Stimulated activated CD8-positive, alpha-beta memory T cell treated with anti-CD3 and anti-CD28 coated beads, Interleukin-15, amount 100 ng/mL, for 1 hour (primary cell): Measurements from ENCODE around the gene SLC12A1.

Source experiments
- DNase-seq: peaks from one replicate; pipeline ENCODE4 v3.0.0-alpha.2; 2020; ENCODE audit warnings: low read depth

SLC12A1 gene

GRCh38 chr15:48242535-48242934 is 36.4 kb downstream of the SLC12A1 start:
- no peak for DNase-seq

DNA sequence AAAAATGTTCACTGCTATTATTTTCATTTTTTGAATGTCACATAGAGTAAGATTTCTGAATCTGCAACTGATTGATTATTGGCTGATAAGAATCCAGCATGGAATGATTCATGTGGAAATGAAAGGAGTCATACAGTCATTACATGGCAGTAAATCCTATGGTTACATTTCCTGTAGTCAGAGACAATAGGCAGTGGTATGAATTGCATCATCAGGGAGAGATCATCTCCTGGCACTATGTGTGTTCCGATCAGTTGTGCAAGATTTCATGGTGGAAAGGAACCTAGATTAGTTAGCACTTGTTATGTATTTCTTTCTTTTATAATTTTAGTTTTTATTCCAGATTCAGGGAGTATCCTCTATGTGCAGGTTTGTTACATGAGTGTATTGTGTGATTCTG is 38.8 kb downstream of the SLC12A1 start:
- DNase-seq = no peak

DNA sequence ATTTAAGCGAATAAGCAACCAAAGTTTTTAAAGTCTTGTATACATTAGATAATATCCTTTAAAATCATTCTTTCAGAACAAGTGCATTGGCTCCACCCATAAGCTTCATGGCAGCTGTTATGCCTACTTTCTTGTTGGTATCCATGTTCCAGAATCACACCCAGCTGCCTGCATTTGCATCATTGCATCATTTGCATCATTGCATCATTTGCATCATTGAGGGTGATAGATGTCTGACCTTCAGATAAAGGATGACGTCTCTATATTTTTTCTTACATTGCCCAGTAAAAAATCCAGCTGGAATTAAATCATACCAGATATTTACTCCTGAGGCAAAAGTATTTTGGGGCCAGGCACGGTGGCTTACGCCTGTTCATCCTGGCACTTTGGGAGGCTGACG is 42.3 kb downstream of the SLC12A1 start:
- no peak for DNase-seq

- no peak for DNase-seq
Observed at GRCh38 chr15:48250640-48251076, 44.6 kb downstream of the SLC12A1 start.

DNA sequence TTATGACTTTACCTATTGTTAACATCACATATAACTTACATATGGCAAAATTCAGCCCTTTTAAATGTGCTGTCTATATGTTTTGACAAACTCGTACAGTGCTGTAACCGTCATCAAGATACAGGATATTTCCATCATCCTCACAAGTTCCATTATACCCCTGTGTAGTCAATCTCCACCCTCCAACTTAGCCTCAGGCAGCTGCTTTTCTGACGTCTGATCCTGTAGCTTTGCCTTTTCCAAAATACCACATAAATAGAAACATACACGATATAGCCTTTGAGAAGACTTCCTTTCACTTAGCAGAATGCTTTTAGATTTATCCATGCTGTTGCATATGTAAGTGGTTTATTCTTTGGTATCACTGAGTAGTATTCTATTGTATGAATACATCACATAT is 47.1 kb downstream of the SLC12A1 start:
- DNase-seq = no peak

DNA sequence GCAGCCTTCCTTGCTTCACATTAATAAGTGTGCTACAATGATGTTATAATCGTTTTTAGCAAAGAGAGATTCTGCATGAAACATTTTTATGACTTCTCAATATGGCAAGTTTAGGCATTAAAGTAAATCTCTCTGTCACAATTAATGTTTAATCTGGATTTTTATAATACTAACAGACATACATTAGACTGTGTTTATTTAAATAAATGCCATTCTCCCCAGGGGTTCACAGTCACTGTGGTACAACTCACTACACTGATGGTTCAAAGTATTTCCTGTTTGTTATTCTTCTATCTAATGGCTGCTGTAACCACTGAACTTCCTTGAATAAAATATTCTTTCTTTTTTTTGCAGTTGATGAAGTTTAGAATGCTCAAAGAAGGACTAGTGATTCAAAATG is 59.0 kb downstream of the SLC12A1 start:
- DNase-seq = no peak

GRCh38 chr15:48266024-48266689 is 60.1 kb downstream of the SLC12A1 start:
- DNase-seq = no peak

- DNase-seq = no peak
Observed at GRCh38 chr15:48267766-48268165, 61.7 kb downstream of the SLC12A1 start.

- DNase-seq = no peak
Observed at GRCh38 chr15:48273049-48273448, 66.9 kb downstream of the SLC12A1 start.

DNA sequence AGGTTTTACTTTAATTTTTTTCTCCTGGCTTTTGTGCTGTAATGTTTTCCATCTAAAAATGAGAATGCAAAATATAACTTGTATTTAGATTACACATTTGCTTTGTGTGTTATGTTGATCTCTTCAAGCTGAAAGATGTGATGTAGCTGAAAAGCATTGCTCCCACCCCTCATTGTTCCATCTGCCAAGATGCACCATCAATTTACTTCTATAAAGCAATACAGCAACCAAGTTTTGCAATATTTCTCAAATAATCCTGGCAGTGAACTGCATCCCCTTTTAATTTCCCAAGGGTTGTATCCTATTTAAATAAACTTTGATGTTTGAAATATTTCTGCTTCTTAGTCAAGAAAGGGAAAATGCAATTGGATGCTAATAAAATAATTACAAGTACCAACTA is 72.6 kb downstream of the SLC12A1 start:
- DNase-seq = no peak

DNA sequence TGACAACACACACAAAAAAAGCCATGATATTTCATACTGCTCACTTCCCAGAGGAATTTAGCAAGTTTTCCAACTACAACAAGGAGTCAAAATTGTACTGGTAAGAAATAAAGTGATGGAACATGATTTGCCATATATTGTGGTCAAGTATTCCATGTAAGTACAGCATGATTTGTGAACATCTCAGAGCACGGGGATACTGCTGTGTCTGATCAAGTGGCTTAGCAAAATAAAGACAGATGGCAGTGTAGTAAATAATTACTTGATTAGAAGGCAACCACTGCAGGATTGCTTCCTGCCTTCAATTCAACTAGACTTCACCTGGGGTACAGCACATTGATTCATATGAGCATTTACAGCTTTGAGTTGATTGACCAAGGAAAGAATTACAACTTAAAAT is 73.5 kb downstream of the SLC12A1 start:
- no peak for DNase-seq

GRCh38 chr15:48281674-48282073 is 75.6 kb downstream of the SLC12A1 start:
- no peak for DNase-seq

- no peak for DNase-seq
Observed at GRCh38 chr15:48282216-48282615, 76.1 kb downstream of the SLC12A1 start.

DNA sequence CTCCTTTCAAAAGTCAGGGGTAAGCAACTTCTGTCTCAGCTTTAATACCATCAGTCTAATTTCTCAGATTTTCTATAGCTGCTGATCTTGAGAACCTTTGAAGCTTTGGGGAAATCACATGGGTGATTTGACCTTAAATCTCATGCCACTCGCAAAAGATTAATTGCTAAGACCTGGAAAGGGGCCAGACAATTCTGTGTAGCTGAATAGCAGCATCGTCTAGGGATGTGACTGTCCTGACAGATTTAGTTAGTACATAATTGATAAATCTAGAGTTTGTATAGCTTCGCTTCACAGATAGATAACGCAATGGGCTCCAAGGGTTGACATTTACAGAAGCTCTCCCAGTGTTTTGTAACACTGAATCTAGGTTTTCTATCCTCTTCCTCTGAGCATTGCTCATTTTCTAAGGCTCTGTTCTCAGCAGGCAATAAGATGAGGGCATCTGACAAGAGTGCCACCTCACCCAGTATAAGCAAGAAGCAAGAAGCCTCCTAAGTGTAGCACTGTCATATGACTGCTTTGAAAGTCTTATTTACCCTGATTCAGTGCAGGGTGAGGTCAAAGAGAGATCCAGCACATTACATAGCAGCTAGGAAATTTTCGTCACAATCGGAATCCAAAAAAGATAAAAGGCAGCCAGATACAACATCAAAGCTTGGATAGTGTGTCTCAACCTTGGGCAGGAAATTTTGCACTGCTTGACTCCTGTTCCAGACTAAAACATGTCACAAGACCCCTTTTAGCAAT is 77.5 kb downstream of the SLC12A1 start:
- no peak for DNase-seq

DNA sequence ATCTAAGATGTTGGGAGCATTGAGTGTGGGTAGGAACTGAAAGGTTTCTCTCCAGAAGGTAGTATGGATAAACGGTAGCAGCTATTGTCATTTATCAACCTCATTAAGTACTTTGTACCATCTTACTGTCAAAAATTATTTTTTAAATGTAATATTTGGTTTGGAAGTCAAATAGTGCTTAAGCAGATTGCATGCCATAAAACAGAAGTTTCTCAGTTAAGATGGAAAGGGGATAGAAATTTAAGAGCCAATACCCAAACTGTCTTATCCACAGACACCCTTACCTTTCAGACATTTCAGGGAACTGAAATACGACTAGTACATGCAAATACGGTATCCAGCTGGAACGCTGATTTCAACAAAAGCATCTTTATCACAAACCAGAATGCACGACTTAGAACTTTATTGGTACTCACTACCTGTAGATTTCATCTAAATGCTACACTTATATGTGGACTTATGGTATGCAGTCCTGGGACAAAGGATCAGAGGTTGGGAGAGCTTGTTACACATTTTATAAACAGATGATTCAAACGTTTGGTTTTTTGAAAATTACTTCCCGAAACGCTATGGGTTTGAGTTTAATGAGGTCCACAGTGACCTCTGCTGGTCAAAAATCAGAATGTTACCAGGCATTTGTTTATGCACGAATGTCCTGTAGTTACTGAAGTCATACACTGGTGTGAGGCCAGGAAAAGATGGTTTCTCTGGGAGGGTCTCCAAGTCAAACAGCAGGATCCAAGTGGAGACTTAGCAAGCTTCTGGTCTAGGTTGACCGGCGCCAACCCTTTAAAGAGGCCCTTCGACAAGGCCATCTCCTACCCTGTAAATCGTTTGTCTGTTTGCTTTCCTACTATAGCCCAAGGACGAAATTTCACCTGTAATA is 79.5 kb downstream of the SLC12A1 start:
- DNase-seq = peak; percentile 3

GRCh38 chr15:48289628-48290027 is 83.5 kb downstream of the SLC12A1 start:
- DNase-seq = no peak

GRCh38 chr15:48292458-48292857 is 86.4 kb downstream of the SLC12A1 start:
- no peak for DNase-seq

DNA sequence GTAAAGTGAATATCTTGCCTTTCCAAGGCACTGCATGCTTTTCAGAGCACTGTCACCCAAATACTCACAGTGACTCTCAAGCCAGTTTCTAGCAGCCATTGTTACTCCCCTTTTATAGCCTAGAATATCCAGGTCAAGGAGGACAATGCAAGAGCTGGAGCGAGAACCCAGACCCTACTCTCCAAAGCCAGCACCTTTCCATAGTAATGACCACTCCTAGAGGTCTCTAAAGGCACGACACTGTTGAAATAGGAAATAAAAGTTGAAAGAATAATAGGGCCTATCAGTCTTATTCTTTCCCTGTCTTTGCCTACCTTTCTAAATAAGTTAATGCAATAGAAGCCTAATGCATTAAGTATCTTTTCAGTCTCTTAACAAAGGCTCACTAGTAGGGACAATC is 91.6 kb downstream of the SLC12A1 start:
- DNase-seq = no peak

DNA sequence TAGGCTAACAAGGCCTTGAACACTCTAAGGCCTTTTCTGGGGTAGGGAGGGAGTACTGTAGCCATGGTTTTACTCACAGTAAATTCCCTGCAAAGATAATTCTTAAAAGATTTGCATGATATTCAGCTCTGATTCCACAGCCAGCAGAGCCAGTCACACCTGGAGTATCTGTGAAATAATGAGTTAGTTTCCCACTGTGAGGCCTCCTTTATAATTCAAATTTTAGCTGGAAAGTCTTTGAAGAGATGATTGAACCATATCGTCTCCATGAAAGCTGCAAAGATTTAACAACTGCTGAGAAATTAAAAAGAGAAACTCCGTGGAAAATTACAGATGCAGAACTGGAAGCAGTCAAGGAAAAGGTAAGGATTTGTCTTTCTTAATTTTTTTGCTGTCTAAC is 92.8 kb downstream of the SLC12A1 start:
- no peak for DNase-seq

DNA sequence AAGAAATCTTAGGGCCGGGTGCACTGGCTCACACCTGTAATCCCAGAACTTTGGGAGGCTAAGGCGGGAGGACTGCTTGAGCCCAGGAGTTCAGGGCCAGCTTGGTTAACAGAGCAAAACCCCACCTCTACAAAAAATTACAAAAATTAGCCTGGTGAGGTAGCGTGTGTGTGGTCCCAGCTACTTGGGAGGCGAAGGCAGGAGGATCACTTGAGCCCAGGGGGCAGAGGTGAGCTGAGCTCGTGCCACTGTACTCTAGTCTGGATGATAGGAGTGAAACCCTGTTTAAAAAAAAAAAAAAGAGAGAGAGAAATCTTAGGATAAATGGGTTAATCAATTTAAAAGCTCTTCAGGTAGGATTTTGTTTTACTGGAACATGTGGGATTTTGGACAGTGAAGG is 93.9 kb downstream of the SLC12A1 start:
- DNase-seq = no peak

DNA sequence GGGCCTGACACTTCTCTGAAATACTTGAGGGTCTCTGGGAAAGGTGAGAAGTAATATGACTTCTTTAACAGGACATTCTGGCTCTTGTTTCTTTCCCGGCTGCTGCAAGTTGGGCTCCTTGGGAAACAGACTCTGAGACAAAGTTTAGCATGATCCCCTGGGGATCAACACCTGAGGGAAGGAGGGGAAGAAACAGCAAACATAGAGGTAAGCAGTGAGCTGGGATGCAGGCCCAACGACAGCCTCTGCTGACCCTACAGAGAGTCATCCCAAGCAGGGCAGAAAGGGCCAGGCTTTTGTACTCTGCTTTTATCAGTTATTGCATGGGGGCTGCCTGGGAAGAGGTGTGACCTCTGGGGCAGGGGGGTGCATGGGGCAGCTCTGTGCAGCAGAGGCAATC is 98.3 kb downstream of the SLC12A1 start:
- no peak for DNase-seq

- no peak for DNase-seq
Observed at GRCh38 chr15:48306639-48307038, 100.5 kb downstream of the SLC12A1 start.

GRCh38 chr15:48307586-48307985 is 101.5 kb downstream of the SLC12A1 start:
- DNase-seq = no peak
